ENCODE data around the gene ICA1. TPM values are rescaled to one million over a fixed set of nuclear protein-coding genes. Genes with fewer than 3 reads are reported as not detected.

ICA1 gene
- total RNA-seq, 1 experiment from 2014 or later, result not detected

DNA sequence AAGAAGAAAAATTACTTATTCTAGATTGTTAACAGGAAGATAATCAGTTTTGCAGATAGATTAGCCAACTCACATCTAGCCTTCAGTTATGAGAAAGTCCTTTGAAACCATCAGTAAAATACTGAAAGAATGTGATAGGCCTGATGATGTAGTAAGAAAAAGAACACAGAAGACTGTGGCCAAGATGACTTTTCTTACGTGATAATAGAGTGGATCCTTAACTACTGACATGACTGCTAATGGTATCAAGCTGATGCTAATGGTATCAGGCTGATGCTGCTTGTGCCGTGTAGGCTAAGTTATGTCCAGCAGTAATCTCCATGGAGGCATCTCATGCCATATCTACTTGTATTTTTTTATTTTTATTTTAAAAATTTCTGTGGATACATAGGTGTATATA lies 179.2 kb downstream of the ICA1 start:
- no peaks in the 10 kb centered on the region for H3K9me3 ChIP-seq (ENCODE audit: low read depth, low read length, poor library complexity, severe bottlenecking)
- intact Hi-C loops (cut with micrococcal nuclease; ENCODE audit: unreplicated experiment), result no loop called here
- TF ChIP-seq EZH2 (IDR thresholded peaks at IDR 0.05; ENCODE audit: borderline replicate concordance, low read depth, low read length, poor library complexity, severe bottlenecking) (no peak), CTCF (conservative IDR thresholded peaks at IDR 0.05; ENCODE audit: low read depth, low read length) (no peak)
- no peak overlapping the region for H3K27ac ChIP-seq (ENCODE audit: low read depth, low read length, poor library complexity, severe bottlenecking)
- H3K27me3 ChIP-seq (replicated peaks; ENCODE audit: insufficient read depth, low read depth, low read length, poor library complexity), result no peaks in the 10 kb centered on the region
- DNase-seq (ENCODE audit: low spot score), result no peak
- ChIA-PET POLR2A (ENCODE audit: low non-redundant PET) (no interaction called here), CTCF (no interaction called here)
- no peak overlapping the region for H3K4me3 ChIP-seq (ENCODE audit: low read depth, low read length, poor library complexity, severe bottlenecking)
- BruUV-seq (replicated peaks), result no TSS peak
- H3K4me1 ChIP-seq (ENCODE audit: insufficient read depth, low read length, poor library complexity, severe bottlenecking), result no peaks in the 10 kb centered on the region
- H3K36me3 ChIP-seq (ENCODE audit: insufficient read depth, low read length, poor library complexity, severe bottlenecking), result no peaks in the 10 kb centered on the region

- H3K27me3 ChIP-seq (replicated peaks; ENCODE audit: insufficient read depth, low read depth, low read length, poor library complexity), result no peaks in the 10 kb centered on the region
- ChIA-PET CTCF (no interaction called here), POLR2A (ENCODE audit: low non-redundant PET) (no interaction called here)
- no peaks in the 10 kb centered on the region for H3K9me3 ChIP-seq (ENCODE audit: low read depth, low read length, poor library complexity, severe bottlenecking)
- no peak for TF ChIP-seq CTCF (conservative IDR thresholded peaks at IDR 0.05; ENCODE audit: low read depth, low read length)
- TF ChIP-seq EZH2 (IDR thresholded peaks at IDR 0.05; ENCODE audit: borderline replicate concordance, low read depth, low read length, poor library complexity, severe bottlenecking), result no peak
- DNase-seq (ENCODE audit: low spot score), result no peak
- BruUV-seq (replicated peaks), result no TSS peak
- no peaks in the 10 kb centered on the region for H3K4me1 ChIP-seq (ENCODE audit: insufficient read depth, low read length, poor library complexity, severe bottlenecking)
- H3K4me3 ChIP-seq (ENCODE audit: low read depth, low read length, poor library complexity, severe bottlenecking), result no peak overlapping the region
- intact Hi-C loops (cut with micrococcal nuclease; ENCODE audit: unreplicated experiment), result no loop called here
- H3K36me3 ChIP-seq (ENCODE audit: insufficient read depth, low read length, poor library complexity, severe bottlenecking), result no peaks in the 10 kb centered on the region
- H3K27ac ChIP-seq (ENCODE audit: low read depth, low read length, poor library complexity, severe bottlenecking), result no peak overlapping the region
These were observed 183.5 kb downstream of the ICA1 start for GRCh38 chr7:8078418-8078817.

- CTCF ChIA-PET, result no interaction called here
- peaks cover 9% of the 10 kb centered on the region for H3K4me1 ChIP-seq (ENCODE audit: insufficient read depth, low read length, poor library complexity, severe bottlenecking)
- POLR2A ChIA-PET (ENCODE audit: low non-redundant PET), result no interaction called here
- no TSS peak for BruUV-seq (replicated peaks)
- H3K27ac ChIP-seq (ENCODE audit: low read depth, low read length, poor library complexity, severe bottlenecking), result no peak overlapping the region
- intact Hi-C loops (cut with micrococcal nuclease; ENCODE audit: unreplicated experiment), result no loop called here
- H3K36me3 ChIP-seq (ENCODE audit: insufficient read depth, low read length, poor library complexity, severe bottlenecking), result no peaks in the 10 kb centered on the region
- no peak for TF ChIP-seq CTCF (conservative IDR thresholded peaks at IDR 0.05; ENCODE audit: low read depth, low read length)
- no peak for TF ChIP-seq EZH2 (IDR thresholded peaks at IDR 0.05; ENCODE audit: borderline replicate concordance, low read depth, low read length, poor library complexity, severe bottlenecking)
- H3K9me3 ChIP-seq (ENCODE audit: low read depth, low read length, poor library complexity, severe bottlenecking), result no peaks in the 10 kb centered on the region
- DNase-seq (ENCODE audit: low spot score), result no peak
- H3K27me3 ChIP-seq (replicated peaks; ENCODE audit: insufficient read depth, low read depth, low read length, poor library complexity), result no peaks in the 10 kb centered on the region
- H3K4me3 ChIP-seq (ENCODE audit: low read depth, low read length, poor library complexity, severe bottlenecking), result no peak overlapping the region
These were observed 191.4 kb downstream of the ICA1 start for GRCh38 chr7:8070451-8071180.

Data from A673 (cell line).